ENCODE data around the gene ASIP. TPM values are rescaled to one million over a fixed set of nuclear protein-coding genes. Genes with fewer than 3 reads are reported as not detected.
"Not testable (repeated sequence)": the region's sequence is repeated elsewhere in the genome, so short reads cannot be mapped to it uniquely, and the experiment has no call there.

ASIP gene
- total RNA-seq, 1 experiment from 2014 or later: not detected

DNA sequence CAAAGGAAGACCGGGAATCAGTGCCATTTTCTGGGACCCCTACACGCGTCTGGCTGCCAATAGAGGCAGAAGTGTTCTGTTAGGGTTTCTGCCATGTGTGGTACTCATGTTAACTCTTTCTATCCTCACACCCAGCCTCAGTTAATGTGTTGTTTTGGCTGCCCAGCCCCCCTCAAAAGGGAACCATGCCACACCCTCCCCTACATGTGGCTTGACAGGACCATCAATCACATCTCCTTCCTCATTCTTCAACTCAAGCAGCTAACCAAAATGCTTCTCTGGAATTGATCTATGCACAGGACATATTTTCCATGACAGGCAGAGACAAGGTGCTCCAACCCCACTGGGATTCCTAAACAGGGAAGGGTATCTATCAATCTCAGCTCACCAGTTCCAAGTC is 40.0 kb downstream of the ASIP start:
- no peaks in the 10 kb centered on the region for H4K20me1 ChIP-seq (ENCODE audit: insufficient read depth, low read depth, low read length)
- H3K36me3 ChIP-seq (ENCODE audit: insufficient read depth, low read length): peaks cover 52% of the 10 kb centered on the region
- H3K27ac ChIP-seq (ENCODE audit: low read length): no peak overlapping the region
- H3K27me3 ChIP-seq (ENCODE audit: low read length): no peaks in the 10 kb centered on the region
- no peak overlapping the region for H3K4me3 ChIP-seq (ENCODE audit: low read length)
- no peaks in the 10 kb centered on the region for H3K4me1 ChIP-seq (ENCODE audit: low read length)
- no peaks in the 10 kb centered on the region for H3K79me2 ChIP-seq (ENCODE audit: low read length)
- no peak for DNase-seq
- no peak overlapping the region for H2AFZ ChIP-seq (ENCODE audit: low read length)
- H3K9me2 ChIP-seq (replicated peaks; ENCODE audit: insufficient read depth, low read length): no peaks in the 10 kb centered on the region
- H3K9me3 ChIP-seq (ENCODE audit: low read length): no peaks in the 10 kb centered on the region
- H3K9ac ChIP-seq (ENCODE audit: low read length): no peak overlapping the region
- no peak overlapping the region for H3K4me2 ChIP-seq (ENCODE audit: low read depth, low read length, poor library complexity, severe bottlenecking)

GRCh38 chr20:34282041-34282440 is 40.8 kb downstream of the ASIP start:
- H3K9me3 ChIP-seq (ENCODE audit: low read length): no peaks in the 10 kb centered on the region
- H3K4me1 ChIP-seq (ENCODE audit: low read length): no peaks in the 10 kb centered on the region
- no peaks in the 10 kb centered on the region for H3K79me2 ChIP-seq (ENCODE audit: low read length)
- no peaks in the 10 kb centered on the region for H3K27me3 ChIP-seq (ENCODE audit: low read length)
- H3K4me2 ChIP-seq (ENCODE audit: low read depth, low read length, poor library complexity, severe bottlenecking): no peak overlapping the region
- no peak overlapping the region for H3K27ac ChIP-seq (ENCODE audit: low read length)
- H3K9ac ChIP-seq (ENCODE audit: low read length): no peak overlapping the region
- no peaks in the 10 kb centered on the region for H4K20me1 ChIP-seq (ENCODE audit: insufficient read depth, low read depth, low read length)
- H3K9me2 ChIP-seq (replicated peaks; ENCODE audit: insufficient read depth, low read length): no peaks in the 10 kb centered on the region
- H2AFZ ChIP-seq (ENCODE audit: low read length): no peak overlapping the region
- no peak for DNase-seq
- no peak overlapping the region for H3K4me3 ChIP-seq (ENCODE audit: low read length)
- peaks cover 49% of the 10 kb centered on the region for H3K36me3 ChIP-seq (ENCODE audit: insufficient read depth, low read length)

- Histone ChIP-seq H3K4me3 (ENCODE audit: low read length) (no peak overlapping the region), H4K20me1 (ENCODE audit: insufficient read depth, low read depth, low read length) (0 out of 2 replicates have a peak, but pooled peaks cover 3% of the 10 kb centered on the region), H3K79me2 (ENCODE audit: low read length) (no peaks in the 10 kb centered on the region), H3K9me2 (replicated peaks; ENCODE audit: insufficient read depth, low read length) (no peaks in the 10 kb centered on the region), H2AFZ (ENCODE audit: low read length) (no peak overlapping the region), H3K27ac (ENCODE audit: low read length) (no peak overlapping the region), H3K36me3 (ENCODE audit: insufficient read depth, low read length) (peaks cover 43% of the 10 kb centered on the region), H3K4me2 (ENCODE audit: low read depth, low read length, poor library complexity, severe bottlenecking) (no peak overlapping the region), H3K9ac (ENCODE audit: low read length) (no peak overlapping the region), H3K4me1 (ENCODE audit: low read length) (no peaks in the 10 kb centered on the region), H3K9me3 (ENCODE audit: low read length) (no peaks in the 10 kb centered on the region), H3K27me3 (ENCODE audit: low read length) (no peaks in the 10 kb centered on the region)
- DNase-seq: no peak
Measured at GRCh38 chr20:34283844-34284243, 42.6 kb downstream of the ASIP start.

DNA sequence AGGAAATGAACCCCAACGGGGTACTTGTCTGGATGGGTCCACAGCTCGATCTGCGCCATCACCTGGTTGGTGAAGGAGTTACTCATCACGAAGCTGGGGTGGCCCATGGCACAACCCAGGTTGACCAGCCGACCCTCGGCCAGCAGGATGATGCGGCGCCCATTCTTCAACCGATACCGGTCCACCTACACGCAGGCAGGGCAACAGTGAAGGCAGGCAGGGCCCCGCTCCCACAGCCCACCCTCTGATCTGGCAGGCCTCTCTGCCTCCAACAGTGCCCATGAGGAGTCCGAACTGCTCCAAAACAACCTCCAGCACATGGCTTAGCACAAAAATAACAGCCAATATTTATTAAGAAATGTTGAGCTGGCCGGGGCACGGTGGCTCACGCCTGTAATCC is 44.2 kb downstream of the ASIP start:
- no peak overlapping the region for H3K9ac ChIP-seq (ENCODE audit: low read length)
- no peaks in the 10 kb centered on the region for H3K9me3 ChIP-seq (ENCODE audit: low read length)
- H2AFZ ChIP-seq (ENCODE audit: low read length): no peak overlapping the region
- no peaks in the 10 kb centered on the region for H3K4me1 ChIP-seq (ENCODE audit: low read length)
- H4K20me1 ChIP-seq (ENCODE audit: insufficient read depth, low read depth, low read length): 0 out of 2 replicates have a peak, but pooled peaks cover 3% of the 10 kb centered on the region
- no peak for DNase-seq
- H3K27me3 ChIP-seq (ENCODE audit: low read length): no peaks in the 10 kb centered on the region
- H3K27ac ChIP-seq (ENCODE audit: low read length): no peak overlapping the region
- H3K36me3 ChIP-seq (ENCODE audit: insufficient read depth, low read length): peaks cover 44% of the 10 kb centered on the region
- H3K79me2 ChIP-seq (ENCODE audit: low read length): no peaks in the 10 kb centered on the region
- H3K4me3 ChIP-seq (ENCODE audit: low read length): no peak overlapping the region
- no peak overlapping the region for H3K4me2 ChIP-seq (ENCODE audit: low read depth, low read length, poor library complexity, severe bottlenecking)
- H3K9me2 ChIP-seq (replicated peaks; ENCODE audit: insufficient read depth, low read length): no peaks in the 10 kb centered on the region

DNA sequence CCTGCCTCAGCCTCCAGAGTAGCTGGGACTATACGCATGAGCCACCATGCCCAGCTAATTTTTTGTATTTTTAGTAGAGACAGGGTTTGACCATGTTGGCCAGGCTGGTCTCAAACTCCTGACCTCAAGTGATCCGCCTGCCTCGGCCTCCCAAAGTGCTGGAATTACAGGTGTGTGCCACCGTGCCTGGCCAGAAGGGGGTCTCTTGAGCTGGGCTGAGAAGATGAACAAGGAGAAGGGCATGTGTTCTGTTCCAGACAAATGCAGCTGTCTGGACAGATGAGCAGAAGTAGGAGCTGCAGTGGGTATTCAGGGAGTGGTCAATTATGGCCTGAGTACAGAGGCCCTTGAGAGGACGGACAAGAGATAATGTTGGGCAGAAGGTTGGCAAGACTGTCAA is 46.3 kb downstream of the ASIP start:
- H3K36me3 ChIP-seq (ENCODE audit: insufficient read depth, low read length): peaks cover 37% of the 10 kb centered on the region
- not testable (repeated sequence) for H3K27me3 ChIP-seq (ENCODE audit: low read length); H4K20me1 ChIP-seq (ENCODE audit: insufficient read depth, low read depth, low read length); H3K9me2 ChIP-seq (replicated peaks; ENCODE audit: insufficient read depth, low read length); H2AFZ ChIP-seq (ENCODE audit: low read length); DNase-seq; H3K79me2 ChIP-seq (ENCODE audit: low read length); H3K4me2 ChIP-seq (ENCODE audit: low read depth, low read length, poor library complexity, severe bottlenecking); H3K9me3 ChIP-seq (ENCODE audit: low read length); H3K27ac ChIP-seq (ENCODE audit: low read length); H3K4me3 ChIP-seq (ENCODE audit: low read length); H3K9ac ChIP-seq (ENCODE audit: low read length); H3K4me1 ChIP-seq (ENCODE audit: low read length)

GRCh38 chr20:34290471-34290870 is 49.2 kb downstream of the ASIP start:
- Histone ChIP-seq H3K9me2 (replicated peaks; ENCODE audit: insufficient read depth, low read length) (no peaks in the 10 kb centered on the region), H3K79me2 (ENCODE audit: low read length) (peaks cover 31% of the 10 kb centered on the region), H3K27ac (ENCODE audit: low read length) (no peak overlapping the region), H3K27me3 (ENCODE audit: low read length) (no peaks in the 10 kb centered on the region), H3K9ac (ENCODE audit: low read length) (no peak overlapping the region), H2AFZ (ENCODE audit: low read length) (no peak overlapping the region), H3K4me1 (ENCODE audit: low read length) (no peaks in the 10 kb centered on the region), H3K4me2 (ENCODE audit: low read depth, low read length, poor library complexity, severe bottlenecking) (no peak overlapping the region), H4K20me1 (ENCODE audit: insufficient read depth, low read depth, low read length) (peaks cover 30% of the 10 kb centered on the region), H3K36me3 (ENCODE audit: insufficient read depth, low read length) (peaks cover 37% of the 10 kb centered on the region; the same call in 1 of the 2 replicates), H3K4me3 (ENCODE audit: low read length) (no peak overlapping the region), H3K9me3 (ENCODE audit: low read length) (no peaks in the 10 kb centered on the region)
- no peak for DNase-seq

- peaks cover 48% of the 10 kb centered on the region for H4K20me1 ChIP-seq (ENCODE audit: insufficient read depth, low read depth, low read length)
- H3K4me1 ChIP-seq (ENCODE audit: low read length): no peaks in the 10 kb centered on the region
- H2AFZ ChIP-seq (ENCODE audit: low read length): no peak overlapping the region
- H3K4me2 ChIP-seq (ENCODE audit: low read depth, low read length, poor library complexity, severe bottlenecking): no peak overlapping the region
- no peak for DNase-seq
- no peak overlapping the region for H3K4me3 ChIP-seq (ENCODE audit: low read length)
- H3K79me2 ChIP-seq (ENCODE audit: low read length): peaks cover 51% of the 10 kb centered on the region
- no peak overlapping the region for H3K27ac ChIP-seq (ENCODE audit: low read length)
- no peaks in the 10 kb centered on the region for H3K9me3 ChIP-seq (ENCODE audit: low read length)
- no peak overlapping the region for H3K9ac ChIP-seq (ENCODE audit: low read length)
- no peaks in the 10 kb centered on the region for H3K27me3 ChIP-seq (ENCODE audit: low read length)
- peaks cover 29% of the 10 kb centered on the region; the same call in 1 of the 2 replicates for H3K36me3 ChIP-seq (ENCODE audit: insufficient read depth, low read length)
- H3K9me2 ChIP-seq (replicated peaks; ENCODE audit: insufficient read depth, low read length): no peaks in the 10 kb centered on the region
Measured at GRCh38 chr20:34292496-34292895, 51.3 kb downstream of the ASIP start.

DNA sequence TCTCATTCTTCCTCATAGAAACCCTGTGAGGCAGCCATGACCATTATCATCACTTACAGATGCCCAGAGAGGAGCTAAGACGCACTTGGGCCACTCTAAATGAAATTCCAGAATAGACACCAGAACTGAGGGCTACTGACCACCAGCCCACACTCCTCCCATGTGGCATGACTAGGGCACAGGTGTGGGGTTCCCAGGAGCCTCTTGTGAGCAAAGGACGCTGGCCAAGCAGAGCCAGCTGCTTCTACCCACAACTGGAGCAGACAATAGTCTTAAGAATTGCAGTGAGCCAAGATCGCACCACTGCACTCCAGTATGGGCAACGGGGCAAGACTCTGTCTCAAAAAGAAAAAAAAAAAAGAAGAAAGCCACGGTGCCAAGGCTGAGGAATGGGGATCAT is 51.9 kb downstream of the ASIP start:
- Histone ChIP-seq H3K79me2 (ENCODE audit: low read length) (peaks cover 54% of the 10 kb centered on the region), H3K4me1 (ENCODE audit: low read length) (no peaks in the 10 kb centered on the region), H3K9me2 (replicated peaks; ENCODE audit: insufficient read depth, low read length) (no peaks in the 10 kb centered on the region), H3K4me3 (ENCODE audit: low read length) (no peak overlapping the region), H3K27ac (ENCODE audit: low read length) (no peak overlapping the region), H3K4me2 (ENCODE audit: low read depth, low read length, poor library complexity, severe bottlenecking) (no peak overlapping the region), H3K36me3 (ENCODE audit: insufficient read depth, low read length) (peaks cover 27% of the 10 kb centered on the region; the same call in 1 of the 2 replicates), H3K9me3 (ENCODE audit: low read length) (no peaks in the 10 kb centered on the region), H3K9ac (ENCODE audit: low read length) (no peak overlapping the region), H2AFZ (ENCODE audit: low read length) (no peak overlapping the region), H3K27me3 (ENCODE audit: low read length) (no peaks in the 10 kb centered on the region), H4K20me1 (ENCODE audit: insufficient read depth, low read depth, low read length) (peaks cover 48% of the 10 kb centered on the region)
- no peak for DNase-seq

- H3K27ac ChIP-seq (ENCODE audit: low read length): no peak overlapping the region
- no peak overlapping the region for H3K9ac ChIP-seq (ENCODE audit: low read length)
- peaks cover 57% of the 10 kb centered on the region for H3K79me2 ChIP-seq (ENCODE audit: low read length)
- no peak for DNase-seq
- H4K20me1 ChIP-seq (ENCODE audit: insufficient read depth, low read depth, low read length): peaks cover 48% of the 10 kb centered on the region
- H3K4me3 ChIP-seq (ENCODE audit: low read length): no peak overlapping the region
- H3K36me3 ChIP-seq (ENCODE audit: insufficient read depth, low read length): peaks cover 27% of the 10 kb centered on the region; the same call in 1 of the 2 replicates
- no peak overlapping the region for H3K4me2 ChIP-seq (ENCODE audit: low read depth, low read length, poor library complexity, severe bottlenecking)
- H3K9me2 ChIP-seq (replicated peaks; ENCODE audit: insufficient read depth, low read length): no peaks in the 10 kb centered on the region
- no peak overlapping the region for H2AFZ ChIP-seq (ENCODE audit: low read length)
- no peaks in the 10 kb centered on the region for H3K9me3 ChIP-seq (ENCODE audit: low read length)
- no peaks in the 10 kb centered on the region for H3K4me1 ChIP-seq (ENCODE audit: low read length)
- H3K27me3 ChIP-seq (ENCODE audit: low read length): no peaks in the 10 kb centered on the region
Measured at GRCh38 chr20:34293589-34293988, 52.4 kb downstream of the ASIP start.

All from Karpas-422 (cell line).